ENCODE data around the gene MINDY4. TPM values are rescaled to one million over a fixed set of nuclear protein-coding genes. Genes with fewer than 3 reads are reported as not detected.

The MINDY4 gene
- total RNA-seq, 1 experiment from 2014 or later = 7.5 TPM

DNA sequence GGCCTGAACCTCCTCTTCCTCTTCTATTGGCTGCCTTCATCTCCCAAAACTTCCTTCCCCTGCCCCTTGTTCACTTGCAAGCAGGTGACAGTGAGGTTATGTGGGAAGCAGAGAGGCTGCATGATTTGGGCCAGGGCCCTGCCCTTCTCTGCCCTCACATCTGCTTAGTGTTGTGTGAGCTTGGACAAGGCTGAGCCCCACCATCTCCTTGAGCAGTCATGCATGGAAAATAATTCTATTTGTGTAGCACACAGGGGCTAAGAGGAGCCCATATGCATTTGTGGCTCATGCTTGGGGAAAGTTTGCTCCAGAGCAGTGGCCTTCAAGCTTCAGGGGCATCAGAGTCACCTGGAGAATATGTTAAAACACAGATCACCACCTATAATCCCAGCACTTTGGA is 113.7 kb downstream of the MINDY4 start:
- no peak for DNase-seq (ENCODE audit: low spot score)
- in situ Hi-C loops (cut with HindIII; ENCODE audit: low sequenced_read_pairs) = no loop called here

GRCh38 chr7:30886608-30887011 is 115.4 kb downstream of the MINDY4 start:
- no peak for DNase-seq (ENCODE audit: low spot score)
- in situ Hi-C loops (cut with HindIII; ENCODE audit: low sequenced_read_pairs) = no loop called here

DNA sequence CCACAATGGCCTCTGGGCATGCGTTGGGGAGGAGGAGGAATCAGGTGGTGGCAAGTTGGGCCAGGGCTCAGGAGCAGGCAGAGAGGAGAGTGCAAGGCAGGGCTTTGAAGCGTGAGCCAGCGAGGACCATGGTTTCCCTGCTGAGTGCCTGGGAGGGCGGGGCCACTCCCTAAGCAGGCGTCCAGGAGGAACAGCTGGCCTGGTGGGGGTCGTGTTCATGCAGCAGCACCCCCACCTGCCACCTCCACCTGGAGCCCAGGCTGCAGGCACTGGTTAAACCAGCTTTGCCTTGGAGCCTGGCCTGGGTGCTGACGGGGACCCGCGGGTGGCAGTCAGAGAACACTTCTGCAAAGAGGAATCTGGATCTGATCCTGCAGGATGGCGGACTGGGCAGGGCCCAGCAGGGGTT is 116.3 kb downstream of the MINDY4 start:
- no peak for DNase-seq (ENCODE audit: low spot score)
- in situ Hi-C loops (cut with HindIII; ENCODE audit: low sequenced_read_pairs) = no loop called here

- no peak for DNase-seq (ENCODE audit: low spot score)
- in situ Hi-C loops (cut with HindIII; ENCODE audit: low sequenced_read_pairs) = no loop called here
These were observed 117.5 kb downstream of the MINDY4 start for GRCh38 chr7:30888747-30889146.

DNA sequence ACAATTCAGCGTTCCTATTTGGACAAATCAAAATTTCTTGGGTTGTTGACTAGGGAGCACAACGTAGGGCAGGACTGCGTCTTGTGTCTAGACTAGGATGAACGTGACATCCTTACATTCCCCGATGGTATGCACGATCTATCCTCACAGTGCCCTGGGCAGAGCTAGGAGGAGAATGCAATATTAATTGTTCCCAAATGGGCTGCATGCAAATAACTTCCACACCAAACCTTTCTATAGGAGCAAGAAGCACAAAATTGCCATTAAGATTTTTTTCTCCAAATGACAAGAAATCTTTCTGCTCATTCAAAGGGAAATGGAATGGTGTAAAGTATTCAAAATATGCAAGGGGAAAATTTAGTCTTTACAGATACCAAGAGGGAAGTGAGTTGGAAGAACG is 119.0 kb downstream of the MINDY4 start:
- no peak for DNase-seq (ENCODE audit: low spot score)
- in situ Hi-C loops (cut with HindIII; ENCODE audit: low sequenced_read_pairs) = no loop called here

GRCh38 chr7:30893357-30893756 is 122.1 kb downstream of the MINDY4 start:
- no peak for DNase-seq (ENCODE audit: low spot score)
- in situ Hi-C loops (cut with HindIII; ENCODE audit: low sequenced_read_pairs) = no loop called here

- DNase-seq (ENCODE audit: low spot score) = no peak
- in situ Hi-C loops (cut with HindIII; ENCODE audit: low sequenced_read_pairs) = no loop called here
These were observed 122.8 kb downstream of the MINDY4 start for GRCh38 chr7:30894009-30894408.

GRCh38 chr7:30894866-30895605 is 123.8 kb downstream of the MINDY4 start:
- in situ Hi-C loops (cut with HindIII; ENCODE audit: low sequenced_read_pairs) = no loop called here
- DNase-seq (ENCODE audit: low spot score) = no peak

- in situ Hi-C loops (cut with HindIII; ENCODE audit: low sequenced_read_pairs) = no loop called here
- no peak for DNase-seq (ENCODE audit: low spot score)
These were observed 124.8 kb downstream of the MINDY4 start for GRCh38 chr7:30896036-30896435.

DNA sequence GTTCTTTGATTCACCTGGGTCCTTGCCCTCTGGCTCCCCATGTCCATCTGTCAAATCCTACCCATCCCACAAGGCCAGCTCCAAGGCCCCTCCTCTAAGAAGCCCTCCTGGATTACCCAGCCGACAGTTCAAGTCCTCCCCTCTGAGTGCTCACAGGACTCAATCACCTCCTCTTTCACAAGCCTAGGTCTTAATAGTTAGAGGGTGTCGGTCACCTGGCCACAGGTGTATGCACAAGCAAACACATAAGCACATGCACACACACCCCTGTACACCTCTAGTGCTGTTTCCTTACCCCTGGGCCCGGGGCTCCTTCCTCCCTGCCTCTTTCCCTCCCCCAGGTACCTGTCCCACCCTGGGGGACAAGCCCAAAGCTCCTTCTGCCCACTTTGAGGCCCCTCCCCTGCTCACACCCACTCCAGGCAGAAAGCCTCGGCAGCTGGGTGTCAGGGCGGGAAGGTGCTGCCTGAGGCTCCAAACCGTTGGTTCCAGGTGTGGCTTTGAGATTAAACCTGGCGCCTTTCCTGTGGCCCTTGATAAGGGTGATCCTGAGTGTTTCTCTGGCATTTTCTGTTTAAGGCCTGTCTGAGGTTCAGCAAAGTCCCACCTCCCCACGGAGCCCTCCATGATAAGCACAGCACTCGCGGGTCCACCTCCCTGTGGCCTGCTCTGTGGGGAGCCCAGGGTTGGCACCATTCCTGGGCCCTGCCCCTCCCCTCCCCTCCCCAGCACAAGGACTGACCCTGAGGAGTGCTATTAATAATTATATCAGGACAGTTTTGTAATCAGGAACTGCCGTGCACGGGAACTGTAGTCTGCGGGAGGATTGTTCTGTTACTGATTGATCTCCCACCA is 125.8 kb downstream of the MINDY4 start:
- no peak for DNase-seq (ENCODE audit: low spot score)
- in situ Hi-C loops (cut with HindIII; ENCODE audit: low sequenced_read_pairs) = no loop called here

DNA sequence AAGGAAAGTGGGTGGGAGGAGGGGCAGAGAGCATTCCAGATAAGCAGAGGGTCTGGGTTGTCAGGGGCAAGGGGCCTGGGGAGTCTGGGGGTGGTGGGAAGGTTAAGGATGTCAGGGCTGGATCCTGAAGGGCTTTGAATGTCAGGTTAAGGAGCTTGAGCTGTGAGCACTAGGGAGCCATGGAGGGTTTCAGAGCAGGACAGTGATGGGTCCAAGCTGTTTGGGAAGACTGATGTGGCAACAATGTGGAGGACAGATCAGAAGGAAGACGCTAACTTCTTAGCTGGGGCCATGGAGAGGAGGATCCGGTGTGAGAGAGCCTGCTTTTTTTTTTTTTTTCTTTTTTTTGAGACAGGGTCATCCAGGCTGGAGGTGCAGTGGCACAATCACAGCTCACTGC is 126.6 kb downstream of the MINDY4 start:
- in situ Hi-C loops (cut with HindIII; ENCODE audit: low sequenced_read_pairs) = no loop called here
- no peak for DNase-seq (ENCODE audit: low spot score)

GRCh38 chr7:30898411-30898810 is 127.2 kb downstream of the MINDY4 start:
- in situ Hi-C loops (cut with HindIII; ENCODE audit: low sequenced_read_pairs) = no loop called here
- no peak for DNase-seq (ENCODE audit: low spot score)

- in situ Hi-C loops (cut with HindIII; ENCODE audit: low sequenced_read_pairs) = no loop called here
These were observed 127.8 kb downstream of the MINDY4 start for GRCh38 chr7:30899066-30899465.

GRCh38 chr7:30899630-30900029 is 128.4 kb downstream of the MINDY4 start:
- in situ Hi-C loops (cut with HindIII; ENCODE audit: low sequenced_read_pairs) = no loop called here
- DNase-seq (ENCODE audit: low spot score) = no peak

More at GRCh38 chr7:30899066-30899465, 127.8 kb downstream of the MINDY4 start:
- no peak for DNase-seq (ENCODE audit: low spot score)

GRCh38 chr7:30900053-30900452 is 128.8 kb downstream of the MINDY4 start:
- in situ Hi-C loops (cut with HindIII; ENCODE audit: low sequenced_read_pairs) = no loop called here
- DNase-seq (ENCODE audit: low spot score) = no peak

- no peak for DNase-seq (ENCODE audit: low spot score)
These were observed 129.7 kb downstream of the MINDY4 start for GRCh38 chr7:30900803-30901362.

DNA sequence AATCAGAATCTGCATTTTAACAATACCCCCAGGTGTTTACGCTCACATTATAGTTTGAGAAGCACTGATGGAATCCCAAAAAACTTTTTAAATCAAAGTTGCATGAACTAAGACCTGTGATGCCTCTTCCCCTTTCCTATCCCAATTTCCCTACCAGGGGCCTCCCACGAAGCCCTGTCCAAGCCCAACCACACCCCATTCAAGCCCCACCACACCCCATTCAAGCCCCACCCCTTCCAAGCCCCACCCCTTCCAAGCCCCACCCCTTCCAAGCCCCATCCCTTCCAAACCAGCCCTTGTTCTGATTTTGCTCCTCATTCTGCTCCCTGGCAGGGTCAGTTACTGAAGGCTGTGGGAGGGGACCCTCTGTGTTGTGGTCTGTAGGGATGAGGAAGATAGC is 130.6 kb downstream of the MINDY4 start:
- no peak for DNase-seq (ENCODE audit: low spot score)

More at GRCh38 chr7:30900803-30901362, 129.7 kb downstream of the MINDY4 start:
- in situ Hi-C loops (cut with HindIII; ENCODE audit: low sequenced_read_pairs) = no loop called here

DNA sequence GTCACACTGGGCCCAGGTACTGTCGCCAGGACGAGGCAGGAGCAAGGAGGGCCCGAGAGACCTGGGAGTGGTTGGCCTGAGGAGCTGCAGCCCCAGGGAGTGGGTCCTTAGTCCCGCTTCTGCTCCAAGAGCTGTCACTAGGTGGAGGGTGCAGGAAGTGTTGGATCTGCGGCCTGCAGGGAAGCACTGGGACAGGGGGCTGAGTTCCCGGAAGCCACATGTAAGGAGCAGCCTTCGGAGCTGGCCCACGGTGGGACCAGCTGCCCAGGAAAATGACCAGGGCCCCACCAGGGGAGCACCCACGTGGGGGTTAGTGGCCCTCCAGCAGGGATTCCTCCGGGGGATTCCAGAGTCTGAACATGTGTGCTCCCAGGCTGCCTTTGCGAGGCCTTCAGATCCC is 131.2 kb downstream of the MINDY4 start:
- in situ Hi-C loops (cut with HindIII; ENCODE audit: low sequenced_read_pairs) = no loop called here
- DNase-seq (ENCODE audit: low spot score) = no peak

More for the DNA sequence above, 130.6 kb downstream of the MINDY4 start:
- in situ Hi-C loops (cut with HindIII; ENCODE audit: low sequenced_read_pairs) = no loop called here

DNA sequence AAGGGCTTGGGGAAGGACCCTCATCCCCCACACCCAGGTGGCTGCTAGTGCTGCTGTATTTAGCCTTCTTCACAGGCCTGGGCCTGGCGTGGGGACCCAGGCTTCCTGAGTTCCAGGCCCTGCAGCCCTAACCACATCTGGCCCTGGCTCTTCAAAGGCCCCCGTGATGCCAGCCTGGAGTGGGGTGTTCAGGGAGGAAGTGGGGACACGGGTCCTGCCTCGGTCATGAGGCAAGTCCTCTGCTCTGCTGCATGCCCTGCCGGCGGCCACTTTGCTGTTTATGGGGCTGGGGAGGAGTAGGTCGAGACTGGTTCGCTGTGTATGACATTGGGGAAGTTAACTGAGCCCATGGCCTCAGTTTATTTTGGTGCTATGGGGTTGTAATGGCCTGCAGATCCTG is 131.9 kb downstream of the MINDY4 start:
- in situ Hi-C loops (cut with HindIII; ENCODE audit: low sequenced_read_pairs) = no loop called here
- no peak for DNase-seq (ENCODE audit: low spot score)

- in situ Hi-C loops (cut with HindIII; ENCODE audit: low sequenced_read_pairs) = no loop called here
- DNase-seq (ENCODE audit: low spot score) = no peak
These were observed 133.3 kb downstream of the MINDY4 start for GRCh38 chr7:30904561-30904960.

All from G401 (cell line).